SK-N-SH (cell line): ENCODE results near the gene MGLL. TPM values are rescaled to one million over a fixed set of nuclear protein-coding genes. Genes with fewer than 3 reads are reported as not detected.
A peak's percentile ranks its signal among the peaks of the same experiment; 100 is the strongest.

Experiments used
- CTCF ChIA-PET: fragments of 300-600, 350-600 bp; formaldehyde crosslinking; extraction: SDS; loops from one replicate; lab custom pipeline; 2021; lab: Yijun Ruan, JAX
- POLR2A ChIA-PET: fragments of 350-600 bp; sonication (Branson Sonifier 250); formaldehyde crosslinking; extraction: SDS; loops from one replicate; lab custom pipeline; 2020; ENCODE audit warnings: antibody characterized with exemption, inconsistent platforms; lab: Yijun Ruan, JAX
- DNase-seq: peaks from one replicate; pipeline ENCODE4 v3.0.0; 2012
- H2AFZ ChIP-seq: fragments of 200-600 bp; sonication (generic); 2 replicates; pipeline ENCODE4 v1.8.1; 2016; ENCODE audit warnings: antibody characterized with exemption, mild to moderate bottlenecking, low read depth
- H3F3A ChIP-seq: fragments of 200-600 bp; sonication (generic); replicated peaks from 2 replicates; pipeline ENCODE3; 2016; ENCODE audit warnings: antibody characterized with exemption, mild to moderate bottlenecking; ENCODE audit not compliant: insufficient read depth
- H3K27ac ChIP-seq, 2 experiments: fragments of 200-500 bp in 1 of 2; fragments of 200-600 bp in 1 of 2; sonication (Bioruptor generic) in 1 of 2; sonication (generic), shearing (Covaris generic) in 1 of 2; 2 replicates each; pipeline versions ENCODE4 v1.5.1 to v1.6.1; 2014 to 2016; ENCODE audit warnings: low read depth in 2 of 2, inconsistent platforms in 1 of 2, low read length in 1 of 2, mild to moderate bottlenecking in 1 of 2, mixed read lengths in 1 of 2
- H3K27me3 ChIP-seq: fragments of 200-600 bp; sonication (generic), shearing (Covaris generic); 2 replicates; pipeline ENCODE4 v1.6.1; 2016; ENCODE audit warnings: mixed run types; ENCODE audit not compliant: insufficient read depth
- H3K36me3 ChIP-seq, 2 experiments: fragments of 200-500 bp in 1 of 2; fragments of 200-600 bp in 1 of 2; sonication (Bioruptor generic) in 1 of 2; sonication (generic) in 1 of 2; replicated peaks in 1 of 2; 2 replicates each; pipeline versions ENCODE3 to v1.5.1; 2014 to 2016; ENCODE audit warnings: low read length in 1 of 2, mild to moderate bottlenecking in 1 of 2; ENCODE audit not compliant: insufficient read depth in 2 of 2, control insufficient read depth in 1 of 2
- H3K4me1 ChIP-seq, 2 experiments: fragments of 200-500 bp in 1 of 2; fragments of 200-600 bp in 1 of 2; sonication (Bioruptor generic) in 1 of 2; sonication (generic), shearing (Covaris generic) in 1 of 2; 2 replicates each; pipeline versions ENCODE4 v1.5.1 to v1.6.1; 2014 to 2016; ENCODE audit warnings: low read depth in 1 of 2, low read length in 1 of 2, mixed run types in 1 of 2; ENCODE audit not compliant: insufficient read depth in 2 of 2, control insufficient read depth in 1 of 2
- H3K4me2 ChIP-seq: fragments of 200-600 bp; sonication (generic), shearing (Covaris generic); 2 replicates; pipeline ENCODE4 v1.6.1; 2017; ENCODE audit warnings: mixed run types
- H3K4me3 ChIP-seq, 2 experiments: fragments of 200-500 bp in 1 of 2; fragments of 200-600 bp in 1 of 2; sonication (Bioruptor generic) in 1 of 2; sonication (generic), shearing (Covaris generic) in 1 of 2; 2 replicates each; pipeline versions ENCODE4 v1.5.1 to v1.8.1; 2014 to 2016; ENCODE audit warnings: low read depth in 2 of 2, inconsistent platforms in 1 of 2, low read length in 1 of 2, mild to moderate bottlenecking in 1 of 2, mixed read lengths in 1 of 2, moderate library complexity in 1 of 2
- H3K79me2 ChIP-seq: fragments of 200-600 bp; sonication (generic); 2 replicates; pipeline ENCODE4 v1.8.1; 2017; ENCODE audit warnings: mild to moderate bottlenecking; ENCODE audit not compliant: insufficient read depth
- H3K9ac ChIP-seq: fragments of 200-600 bp; sonication (generic); 2 replicates; pipeline ENCODE4 v1.6.1; 2017; ENCODE audit warnings: mixed run types
- H3K9me2 ChIP-seq: fragments of 200-600 bp; sonication (generic); 2 replicates; pipeline ENCODE4 v1.6.1; 2017; ENCODE audit warnings: mixed run types
- H3K9me3 ChIP-seq: fragments of 200-600 bp; sonication (generic); 2 replicates; pipeline ENCODE4 v1.6.1; 2017; ENCODE audit warnings: mixed run types, mild to moderate bottlenecking, moderate library complexity
- H4K20me1 ChIP-seq: fragments of 200-600 bp; sonication (generic); 2 replicates; pipeline ENCODE4 v1.6.1; 2017; ENCODE audit warnings: mild to moderate bottlenecking, mixed run types; ENCODE audit not compliant: insufficient read depth
- FOXJ3 ChIP-seq: sonication (generic); formaldehyde crosslinking; IDR thresholded peaks from 2 replicates; pipeline ENCODE4 v1.5.1; 2020; ENCODE audit warnings: mild to moderate bottlenecking, missing genetic modification reagents
- MXI1 ChIP-seq: IDR thresholded peaks from 2 replicates; pipeline ENCODE4 v1.6.1; 2012; ENCODE audit warnings: mild to moderate bottlenecking, low read depth, low read length, improper control_type of control experiment
- NFIC ChIP-seq: IDR thresholded peaks from 2 replicates; pipeline ENCODE4 v1.4.0; 2012; ENCODE audit warnings: borderline replicate concordance
- NRF1 ChIP-seq: IDR thresholded peaks from 2 replicates; pipeline ENCODE4 v1.6.1; 2012; ENCODE audit warnings: low read depth, mild to moderate bottlenecking, low read length
- PBX3 ChIP-seq: IDR thresholded peaks from 2 replicates; pipeline ENCODE4; 2012
- SMC3 ChIP-seq: IDR thresholded peaks from 2 replicates; pipeline ENCODE4 v1.6.1; 2012; ENCODE audit warnings: low read depth, low read length, improper control_type of control experiment
- WGBS: methylation state at CpG from one replicate; pipeline ENCODE4 v1.1.6; 2017; ENCODE audit warnings: low lambda C conversion rate; 5-methylcytosine and 5-hydroxymethylcytosine counted together
- polyA plus RNA-seq, 3 experiments: library from polyadenylated mRNA; depleted of rRNA; stranded (reverse); fragments of >200 nt; gene quantifications; 2 replicates each; pipeline ENCODE4 v1.2.3, GENCODE V29; 2012
- TF ChIP-seq, protein P1 (sequence below): IDR thresholded peaks from 2 replicates; pipeline ENCODE4 v1.4.0; 2012; ENCODE audit warnings: low read depth, borderline replicate concordance
- TF ChIP-seq, protein P2 (sequence below): fragments of 150-350 bp; IDR thresholded peaks from 2 replicates; pipeline ENCODE4 v1.6.1; 2016; ENCODE audit warnings: mild to moderate bottlenecking, low read depth, low read length
- TF ChIP-seq, protein P3 (sequence below): IDR thresholded peaks from 2 replicates; pipeline ENCODE4 v1.4.0; 2012; ENCODE audit warnings: low read depth, borderline replicate concordance

Gene MGLL
- polyA plus RNA-seq, 1 of the 3 experiments (the other 2 are of a cell fraction) = 2.2 TPM

GRCh38 chr3:127689266-127689860 lies 133.0 kb downstream of the MGLL start:
- H3K4me2 ChIP-seq = peak overlapping the region; percentile 47; the same call in 1 of the 2 replicates
- H3K79me2 ChIP-seq = no peaks in the 10 kb centered on the region
- H3K9me2 ChIP-seq = no peaks in the 10 kb centered on the region
- no peaks in the 10 kb centered on the region for H3K27me3 ChIP-seq
- no peak for DNase-seq
- ChIA-PET CTCF (interaction anchor here (0.6 to 9.2 kb wide), 12 partner anchors 17 to 444 kb away, joined by 3 to 141 read pairs (median 4); partner anchors contain the start of genes MGLL and TPRA1), POLR2A (interaction anchor here (1.1 kb wide), 1 partner anchor 10 kb away, joined by 5 read pairs; no protein-coding TSS in a partner anchor)
- TF ChIP-seq NFIC = no peak
- TF ChIP-seq PBX3 = no peak
- H3K9ac ChIP-seq = 0 out of 2 replicates have a peak overlapping the region, but pooled peaks have one; percentile 57
- no peaks in the 10 kb centered on the region for H3K9me3 ChIP-seq
- no peaks in the 10 kb centered on the region for H4K20me1 ChIP-seq
- H3K4me1 ChIP-seq = peaks cover 15 to 40% of the 10 kb centered on the region in 2 experiments; a peak in 3 of 4 replicates
- H2AFZ ChIP-seq = no peak overlapping the region; the same call in 1 of the 2 replicates
- WGBS = 89% methylated on average over 8 of the region's 19 CpGs
- peak overlapping the region; percentile 60 to 68 for H3K27ac ChIP-seq
- H3K36me3 ChIP-seq = no peaks in the 10 kb centered on the region
- no peak overlapping the region for H3K4me3 ChIP-seq
- H3F3A ChIP-seq = peaks cover 8% of the 10 kb centered on the region

DNA sequence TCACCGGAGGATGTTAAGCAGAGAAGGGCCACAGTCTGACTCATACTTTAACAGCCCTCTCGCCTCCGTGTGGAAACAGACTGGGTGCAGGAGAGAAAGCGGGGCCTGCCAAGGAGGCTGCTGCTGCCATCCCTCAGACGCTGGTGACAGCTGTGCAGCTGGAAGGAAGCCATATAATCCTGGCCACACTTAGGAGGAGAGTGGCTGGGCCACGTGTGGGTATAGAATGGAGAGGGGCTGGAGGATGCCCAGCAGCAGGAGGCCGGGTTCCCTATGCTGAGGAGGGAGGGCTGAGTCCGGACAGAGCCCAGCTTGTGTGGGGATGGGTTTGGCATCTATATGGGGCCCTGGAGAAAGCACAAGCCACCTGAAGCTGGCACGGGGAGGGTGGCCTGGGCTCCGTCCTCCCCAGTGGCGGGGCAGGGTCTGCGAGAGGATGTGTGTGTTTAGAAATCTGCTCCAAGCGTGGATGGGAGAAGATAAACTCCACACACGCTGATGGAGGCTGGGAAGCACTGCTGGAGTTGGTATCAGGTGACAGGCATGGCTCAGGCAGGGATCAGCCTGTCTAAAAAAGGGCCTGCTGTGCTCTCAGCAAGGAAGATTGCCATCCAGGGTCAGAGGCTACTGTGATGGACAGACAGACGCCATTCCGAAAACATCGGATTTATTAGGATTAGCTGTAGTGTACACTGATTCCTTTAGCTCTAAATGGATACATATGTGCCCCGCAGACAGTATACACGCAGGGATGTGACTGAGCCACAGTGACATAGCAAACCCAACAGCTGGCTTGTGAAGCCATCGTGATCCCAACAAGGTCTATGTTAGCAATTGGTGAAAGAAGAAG lies 133.7 kb downstream of the MGLL start:
- Histone ChIP-seq H3K4me2 (no peak overlapping the region), H3K27ac (peak overlapping the region in 1 of 2 experiments; percentile 60; a peak in 2 of 4 replicates), H3K4me3 (no peak overlapping the region), H3K9me2 (no peaks in the 10 kb centered on the region), H3K4me1 (peaks cover 15 to 41% of the 10 kb centered on the region in 2 experiments; a peak in 3 of 4 replicates), H3F3A (peaks cover 8% of the 10 kb centered on the region), H2AFZ (no peak overlapping the region), H3K9me3 (no peaks in the 10 kb centered on the region), H3K36me3 (no peaks in the 10 kb centered on the region), H3K27me3 (no peaks in the 10 kb centered on the region), H3K79me2 (no peaks in the 10 kb centered on the region), H3K9ac (no peak overlapping the region), H4K20me1 (no peaks in the 10 kb centered on the region)
- no peak for TF ChIP-seq SMC3
- TF ChIP-seq MXI1 = 0 out of 2 replicates have a peak, but pooled peaks have one; percentile 25
- TF ChIP-seq, protein P1, sequence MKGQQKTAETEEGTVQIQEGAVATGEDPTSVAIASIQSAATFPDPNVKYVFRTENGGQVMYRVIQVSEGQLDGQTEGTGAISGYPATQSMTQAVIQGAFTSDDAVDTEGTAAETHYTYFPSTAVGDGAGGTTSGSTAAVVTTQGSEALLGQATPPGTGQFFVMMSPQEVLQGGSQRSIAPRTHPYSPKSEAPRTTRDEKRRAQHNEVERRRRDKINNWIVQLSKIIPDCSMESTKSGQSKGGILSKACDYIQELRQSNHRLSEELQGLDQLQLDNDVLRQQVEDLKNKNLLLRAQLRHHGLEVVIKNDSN = no peak
- peak; percentile 27; the same call in 1 of the 2 replicates for TF ChIP-seq NFIC
- TF ChIP-seq, protein P2, sequence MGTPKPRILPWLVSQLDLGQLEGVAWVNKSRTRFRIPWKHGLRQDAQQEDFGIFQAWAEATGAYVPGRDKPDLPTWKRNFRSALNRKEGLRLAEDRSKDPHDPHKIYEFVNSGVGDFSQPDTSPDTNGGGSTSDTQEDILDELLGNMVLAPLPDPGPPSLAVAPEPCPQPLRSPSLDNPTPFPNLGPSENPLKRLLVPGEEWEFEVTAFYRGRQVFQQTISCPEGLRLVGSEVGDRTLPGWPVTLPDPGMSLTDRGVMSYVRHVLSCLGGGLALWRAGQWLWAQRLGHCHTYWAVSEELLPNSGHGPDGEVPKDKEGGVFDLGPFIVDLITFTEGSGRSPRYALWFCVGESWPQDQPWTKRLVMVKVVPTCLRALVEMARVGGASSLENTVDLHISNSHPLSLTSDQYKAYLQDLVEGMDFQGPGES = no peak
- TF ChIP-seq NRF1 = no peak
- TF ChIP-seq, protein P3, sequence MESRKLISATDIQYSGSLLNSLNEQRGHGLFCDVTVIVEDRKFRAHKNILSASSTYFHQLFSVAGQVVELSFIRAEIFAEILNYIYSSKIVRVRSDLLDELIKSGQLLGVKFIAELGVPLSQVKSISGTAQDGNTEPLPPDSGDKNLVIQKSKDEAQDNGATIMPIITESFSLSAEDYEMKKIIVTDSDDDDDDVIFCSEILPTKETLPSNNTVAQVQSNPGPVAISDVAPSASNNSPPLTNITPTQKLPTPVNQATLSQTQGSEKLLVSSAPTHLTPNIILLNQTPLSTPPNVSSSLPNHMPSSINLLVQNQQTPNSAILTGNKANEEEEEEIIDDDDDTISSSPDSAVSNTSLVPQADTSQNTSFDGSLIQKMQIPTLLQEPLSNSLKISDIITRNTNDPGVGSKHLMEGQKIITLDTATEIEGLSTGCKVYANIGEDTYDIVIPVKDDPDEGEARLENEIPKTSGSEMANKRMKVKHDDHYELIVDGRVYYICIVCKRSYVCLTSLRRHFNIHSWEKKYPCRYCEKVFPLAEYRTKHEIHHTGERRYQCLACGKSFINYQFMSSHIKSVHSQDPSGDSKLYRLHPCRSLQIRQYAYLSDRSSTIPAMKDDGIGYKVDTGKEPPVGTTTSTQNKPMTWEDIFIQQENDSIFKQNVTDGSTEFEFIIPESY = no peak
- TF ChIP-seq FOXJ3 (CRISPR knock-in tag) = no peak
- DNase-seq = no peak
- ChIA-PET POLR2A (interaction anchor here (1.1 kb wide), 1 partner anchor 10 kb away, joined by 5 read pairs; no protein-coding TSS in a partner anchor), CTCF (interaction anchor here (0.6 to 9.2 kb wide), 10 partner anchors 30 to 445 kb away, joined by 3 to 141 read pairs (median 10); partner anchors contain the start of genes MGLL and TPRA1)
- 77% methylated on average over 18 of the region's 20 CpGs for WGBS
